Activated T-cell treated with anti-CD3 and anti-CD28 coated beads, Interleukin-2, amount 50 U/mL, for 4 hours (primary cell): ENCODE results near the gene GYS2. TPM values are rescaled to one million over a fixed set of nuclear protein-coding genes. Genes with fewer than 3 reads are reported as not detected.

Experiments used
- ATAC-seq, 2 donors: fragments of 200-7000 bp; cut with Tn5 transposase; one replicate each; pipeline ENCODE4 v1.10.0; 2021
- DNase-seq: peaks from one replicate; pipeline ENCODE4 v3.0.0-alpha.2; 2020
- H3K27me3 Mint-ChIP-seq: one replicate; pipeline ENCODE4 v1.8.0; 2021; ENCODE audit warnings: low read depth, mixed read lengths
- H3K36me3 Mint-ChIP-seq: one replicate; pipeline ENCODE4 v1.8.0; 2022; ENCODE audit warnings: mixed read lengths; ENCODE audit not compliant: insufficient read depth
- H3K4me1 Mint-ChIP-seq: one replicate; pipeline ENCODE4 v1.8.0; 2021; ENCODE audit warnings: low read depth, mixed read lengths
- H3K4me3 Mint-ChIP-seq: one replicate; pipeline ENCODE4 v1.8.0; 2021; ENCODE audit warnings: mild to moderate bottlenecking, moderate library complexity, mixed read lengths
- H3K9me3 Mint-ChIP-seq: one replicate; pipeline ENCODE4 v1.8.0; 2021; ENCODE audit warnings: mixed read lengths
- total RNA-seq, 3 donors: library from RNA; stranded (reverse); gene quantifications; one replicate each; pipeline ENCODE4 v1.2.1, GENCODE V29; 2021

The GYS2 gene
- total RNA-seq, 3 donors from 2014 or later, result 0.08 TPM; not detected in 1

DNA sequence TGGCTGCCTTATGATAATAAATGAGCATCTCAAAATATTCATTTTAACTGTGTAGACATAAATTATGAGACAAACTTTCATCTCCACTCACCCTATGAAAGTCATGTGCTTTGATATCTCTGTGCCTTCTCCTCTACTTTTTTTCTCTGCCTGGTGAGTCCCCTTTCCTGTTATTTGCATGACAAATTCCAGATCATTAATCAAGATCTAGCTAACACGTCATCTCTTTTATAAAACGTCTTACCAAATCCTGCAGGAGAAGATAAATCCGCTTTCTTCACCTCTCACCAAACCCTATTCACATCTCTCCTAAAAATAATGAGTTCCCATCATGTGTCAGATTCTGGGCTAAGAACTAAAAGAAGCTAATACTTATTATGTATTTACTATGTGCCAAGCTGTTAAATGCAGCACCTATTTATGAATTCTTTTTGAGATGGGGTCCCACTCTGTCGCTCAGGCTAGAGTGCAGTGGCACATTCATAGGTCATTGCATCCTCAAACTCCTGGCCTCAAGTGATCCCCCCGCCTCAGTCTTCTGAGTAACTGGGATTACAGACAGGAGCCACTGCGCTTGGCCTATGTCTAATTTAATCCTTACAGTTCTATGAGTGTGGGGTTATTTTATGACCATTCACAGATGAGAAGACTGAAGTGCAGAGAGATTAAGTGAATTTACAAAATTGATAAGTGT is 51.9 kb downstream of the GYS2 start:
- DNase-seq (no peak), ATAC-seq (no peak)
- H3K4me3 Mint-ChIP-seq, result no peak overlapping the region
- H3K36me3 Mint-ChIP-seq, result no peaks in the 10 kb centered on the region
- H3K9me3 Mint-ChIP-seq, result no peaks in the 10 kb centered on the region
- H3K4me1 Mint-ChIP-seq, result no peaks in the 10 kb centered on the region
- no peaks in the 10 kb centered on the region for H3K27me3 Mint-ChIP-seq

DNA sequence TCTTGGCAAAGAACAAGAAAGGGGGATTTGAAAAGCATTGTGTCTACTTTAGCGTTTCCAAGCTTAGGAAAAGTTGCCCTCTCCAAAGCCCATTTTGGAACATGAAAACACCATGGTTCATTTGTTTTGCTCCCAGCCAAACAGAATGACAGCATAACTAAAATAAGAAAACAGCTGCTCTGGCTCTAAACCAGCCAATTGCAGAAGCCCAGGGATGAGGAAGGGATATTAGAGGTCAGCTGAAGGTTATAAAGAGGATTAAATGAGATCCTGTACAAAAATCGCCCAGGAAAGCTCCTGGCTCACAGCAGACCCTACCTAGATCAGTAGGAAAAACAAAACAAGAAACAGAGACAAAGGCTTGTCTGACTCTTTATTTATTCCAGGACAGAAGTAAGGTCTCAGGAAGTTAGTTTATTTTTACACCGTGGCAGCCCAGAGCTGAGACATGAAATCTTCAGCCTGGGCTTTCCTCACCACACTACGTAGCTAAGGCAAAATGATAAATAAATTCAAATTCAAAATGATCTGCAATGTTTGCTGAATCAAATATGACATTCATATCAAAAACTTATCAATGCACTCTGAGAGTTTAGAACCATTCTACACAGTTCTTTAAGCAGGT is 52.7 kb downstream of the GYS2 start:
- H3K9me3 Mint-ChIP-seq, result no peaks in the 10 kb centered on the region

DNA sequence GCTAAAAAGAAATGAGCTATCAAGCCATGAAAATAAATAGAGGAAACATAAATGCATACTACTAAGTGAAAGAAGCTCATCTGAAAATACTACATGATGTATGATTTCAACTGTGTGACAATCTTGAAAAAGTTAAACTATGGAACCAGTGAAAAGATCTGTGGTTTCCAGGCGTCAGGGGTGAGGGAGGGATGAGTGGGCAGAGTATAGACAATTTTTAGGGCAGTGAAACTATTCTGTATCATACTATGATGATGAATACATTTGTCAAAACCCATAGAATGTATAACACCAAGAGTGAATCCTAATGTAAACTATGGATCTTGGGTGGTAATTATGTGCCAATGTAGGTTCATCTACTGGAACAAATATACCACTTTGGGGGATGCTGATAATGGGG is 57.2 kb downstream of the GYS2 start:
- Mint-ChIP-seq H3K36me3 (no peaks in the 10 kb centered on the region), H3K9me3 (no peaks in the 10 kb centered on the region), H3K4me1 (peaks cover 2% of the 10 kb centered on the region), H3K4me3 (no peak overlapping the region), H3K27me3 (no peaks in the 10 kb centered on the region)
- peak; percentile 53 to 88 for ATAC-seq
- DNase-seq, result no peak

More for the DNA sequence above, 52.7 kb downstream of the GYS2 start:
- H3K27me3 Mint-ChIP-seq, result no peaks in the 10 kb centered on the region
- no peaks in the 10 kb centered on the region for H3K36me3 Mint-ChIP-seq
- no peak overlapping the region for H3K4me3 Mint-ChIP-seq
- peaks cover 2% of the 10 kb centered on the region for H3K4me1 Mint-ChIP-seq
- ATAC-seq (no peak), DNase-seq (no peak)

DNA sequence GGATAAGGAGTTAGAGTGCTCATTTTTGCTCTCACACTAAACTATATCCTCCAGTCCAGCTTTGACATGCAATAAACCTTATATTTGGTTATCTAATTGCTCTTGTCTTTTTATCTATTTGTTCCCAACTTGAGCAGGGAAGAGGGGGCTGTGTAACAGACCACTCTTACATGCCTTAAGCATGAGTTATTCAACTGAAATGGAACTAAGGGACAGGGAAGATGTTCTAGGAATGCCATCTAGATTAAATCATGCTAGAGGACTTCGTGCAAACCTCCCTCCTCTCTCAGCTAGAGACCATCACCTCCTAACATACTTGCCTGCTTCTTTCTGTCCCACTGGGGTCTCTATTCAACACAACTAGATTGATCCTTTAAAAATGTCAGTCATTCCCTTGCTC is 57.9 kb downstream of the GYS2 start:
- Mint-ChIP-seq H3K9me3 (no peaks in the 10 kb centered on the region), H3K4me3 (no peak overlapping the region), H3K27me3 (no peaks in the 10 kb centered on the region), H3K36me3 (no peaks in the 10 kb centered on the region), H3K4me1 (peaks cover 2% of the 10 kb centered on the region)
- ATAC-seq (no peak), DNase-seq (no peak)

DNA sequence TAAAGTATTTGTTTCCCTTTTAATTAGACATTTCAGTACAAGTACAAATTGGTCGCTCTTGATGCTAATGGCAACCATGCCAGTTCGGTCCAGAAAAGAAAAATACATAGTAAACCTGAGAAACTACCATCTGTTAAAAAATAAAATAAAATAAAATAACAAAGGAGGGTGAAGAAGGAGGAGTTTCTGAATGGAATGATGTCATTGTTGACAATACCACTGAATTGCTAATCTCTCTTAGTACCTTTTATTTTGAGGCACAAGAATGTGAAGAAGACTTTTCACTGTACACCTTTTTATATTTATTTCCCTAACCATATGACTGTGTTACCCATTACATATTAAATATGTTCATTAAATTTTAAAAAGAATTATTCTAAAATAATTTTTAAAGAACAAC is 59.1 kb downstream of the GYS2 start:
- ATAC-seq (no peak), DNase-seq (no peak)
- H3K4me1 Mint-ChIP-seq, result peaks cover 2% of the 10 kb centered on the region
- no peaks in the 10 kb centered on the region for H3K9me3 Mint-ChIP-seq
- no peak overlapping the region for H3K4me3 Mint-ChIP-seq
- no peaks in the 10 kb centered on the region for H3K27me3 Mint-ChIP-seq
- H3K36me3 Mint-ChIP-seq, result no peaks in the 10 kb centered on the region

DNA sequence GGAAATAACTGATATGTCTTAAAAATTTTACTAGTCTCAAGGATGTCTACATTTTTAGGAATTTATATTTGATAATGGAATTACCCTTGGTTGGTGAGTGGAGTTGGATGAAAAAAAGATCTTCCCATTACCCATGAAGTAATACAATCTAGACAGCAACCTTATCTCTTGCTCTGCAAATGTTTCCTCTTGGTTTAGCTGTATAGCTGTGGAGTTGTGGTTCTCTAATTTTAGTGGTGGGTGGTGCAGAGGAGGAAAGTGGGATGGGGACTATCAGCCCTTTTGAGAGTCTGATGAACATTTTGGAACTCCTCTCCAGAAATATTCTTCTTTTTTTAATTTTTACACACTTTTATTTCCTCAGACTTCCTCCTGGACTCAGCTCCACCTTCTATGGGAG is 61.5 kb downstream of the GYS2 start:
- no peak for ATAC-seq
- Mint-ChIP-seq H3K36me3 (no peaks in the 10 kb centered on the region), H3K4me1 (peaks cover 2% of the 10 kb centered on the region), H3K9me3 (no peaks in the 10 kb centered on the region), H3K4me3 (no peak overlapping the region), H3K27me3 (no peaks in the 10 kb centered on the region)
- DNase-seq, result no peak

DNA sequence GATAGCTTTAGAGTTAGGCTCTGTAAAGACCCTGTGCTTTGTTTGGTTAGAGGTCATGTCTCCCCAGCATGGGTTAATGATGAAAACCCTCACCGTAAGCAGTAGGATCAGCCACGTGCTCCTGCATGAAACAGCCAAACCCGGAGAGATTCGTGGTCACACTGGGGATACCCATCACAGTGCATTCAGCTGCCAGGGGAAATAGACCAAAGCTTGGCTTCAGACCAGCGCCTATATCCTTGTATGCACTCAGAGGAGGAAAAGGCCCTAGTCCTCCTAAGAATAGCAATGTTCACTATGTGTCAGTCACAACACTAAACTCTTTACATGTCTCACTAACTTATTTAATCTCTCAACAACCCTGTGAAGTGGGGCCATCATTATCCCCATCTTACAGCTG is 62.2 kb downstream of the GYS2 start:
- DNase-seq (no peak), ATAC-seq (no peak)
- Mint-ChIP-seq H3K9me3 (no peaks in the 10 kb centered on the region), H3K36me3 (no peaks in the 10 kb centered on the region), H3K27me3 (no peaks in the 10 kb centered on the region), H3K4me1 (no peaks in the 10 kb centered on the region), H3K4me3 (no peak overlapping the region)

DNA sequence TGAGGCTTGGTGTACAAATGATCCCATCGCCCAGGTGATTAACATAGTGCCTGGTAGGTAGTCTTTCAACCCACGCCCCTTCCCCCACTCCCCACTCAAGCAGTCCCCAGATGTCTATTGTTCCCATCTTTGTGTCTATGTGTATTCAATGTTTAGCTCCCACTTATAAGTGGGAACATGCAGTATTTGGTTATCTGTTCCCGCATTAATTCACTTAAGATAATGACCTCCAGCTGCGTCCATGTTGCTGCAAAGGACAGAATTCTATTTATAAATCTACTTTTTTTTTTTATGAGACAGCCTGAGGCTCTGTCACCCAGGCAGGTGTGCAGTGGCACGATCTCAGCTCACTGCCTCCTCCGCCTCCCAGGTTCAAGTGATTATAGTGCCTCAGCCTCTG is 62.9 kb downstream of the GYS2 start:
- ATAC-seq (no peak), DNase-seq (no peak)
- Mint-ChIP-seq H3K9me3 (no peaks in the 10 kb centered on the region), H3K27me3 (no peaks in the 10 kb centered on the region), H3K4me3 (no peak overlapping the region), H3K4me1 (no peaks in the 10 kb centered on the region), H3K36me3 (no peaks in the 10 kb centered on the region)

DNA sequence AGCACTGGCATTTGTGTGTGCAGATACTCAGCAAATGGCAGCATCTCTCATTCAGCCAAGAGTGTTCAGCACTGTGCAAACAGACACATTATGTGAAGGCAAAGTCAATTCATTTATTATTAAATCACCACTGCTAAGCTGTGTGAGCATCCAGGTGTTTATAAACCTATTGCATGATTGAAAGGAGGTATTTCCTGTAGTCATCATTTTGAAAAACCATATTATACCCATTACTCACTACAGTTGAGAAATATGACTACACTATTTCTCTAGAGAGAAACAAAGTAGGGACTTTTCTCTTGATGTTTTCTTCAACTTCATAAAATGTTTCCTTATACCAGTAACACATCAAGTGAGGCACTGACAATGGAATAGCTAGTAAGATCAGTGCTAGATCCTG is 64.8 kb downstream of the GYS2 start:
- H3K4me3 Mint-ChIP-seq, result no peak overlapping the region
- H3K36me3 Mint-ChIP-seq, result no peaks in the 10 kb centered on the region
- ATAC-seq, result peak; percentile 46 to 87
- no peaks in the 10 kb centered on the region for H3K4me1 Mint-ChIP-seq
- no peaks in the 10 kb centered on the region for H3K9me3 Mint-ChIP-seq
- DNase-seq, result no peak
- H3K27me3 Mint-ChIP-seq, result no peaks in the 10 kb centered on the region

DNA sequence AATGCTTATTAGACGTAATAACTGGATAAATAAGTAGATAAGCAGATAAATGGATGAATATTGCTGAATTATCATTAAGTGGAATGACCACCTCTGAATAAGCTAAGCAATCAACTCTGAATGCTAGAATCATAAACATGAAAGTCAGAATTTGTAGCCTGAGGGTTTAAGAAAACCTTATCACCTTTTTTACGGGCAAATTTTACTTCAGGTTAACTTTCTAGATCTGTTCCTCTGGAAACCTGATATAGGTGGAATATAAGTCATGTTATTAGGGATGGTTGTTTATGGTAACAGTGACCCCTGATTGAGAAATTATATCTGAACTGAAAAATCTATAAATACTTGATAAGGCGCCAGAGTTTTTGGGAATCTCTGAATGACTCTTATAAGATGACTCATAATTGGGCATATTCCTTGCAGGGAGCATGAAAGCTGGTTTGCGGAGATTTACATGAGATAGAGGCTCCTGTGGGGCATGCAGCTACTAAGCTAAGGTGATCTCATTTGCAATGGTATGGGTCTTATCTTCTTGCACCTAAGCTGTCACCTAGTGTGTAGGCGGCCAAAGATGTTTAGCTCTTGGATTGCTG is 66.5 kb downstream of the GYS2 start:
- DNase-seq, result no peak
- no peaks in the 10 kb centered on the region for H3K27me3 Mint-ChIP-seq
- no peaks in the 10 kb centered on the region for H3K9me3 Mint-ChIP-seq
- no peaks in the 10 kb centered on the region for H3K36me3 Mint-ChIP-seq
- H3K4me3 Mint-ChIP-seq, result no peak overlapping the region
- H3K4me1 Mint-ChIP-seq, result no peaks in the 10 kb centered on the region
- no peak for ATAC-seq

DNA sequence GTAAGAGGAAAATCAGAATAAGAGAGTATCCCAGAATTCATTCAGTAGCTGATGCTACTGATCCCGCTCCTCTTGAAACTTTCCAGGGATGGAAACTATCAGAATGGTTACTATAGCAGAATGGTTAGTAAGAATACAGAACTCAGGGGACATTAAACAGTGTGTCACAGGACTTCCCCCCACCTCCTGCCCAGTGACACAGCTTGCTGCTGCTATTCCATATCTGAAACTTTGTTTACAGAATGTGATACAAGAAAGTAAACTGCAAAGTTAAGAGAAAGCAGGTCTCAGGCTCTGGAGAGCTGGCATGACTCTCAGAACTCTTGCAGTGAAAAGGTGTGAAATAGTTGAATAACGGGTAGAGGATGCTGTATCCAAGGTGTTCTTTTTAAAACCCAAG is 75.2 kb downstream of the GYS2 start:
- no peak for ATAC-seq
- Mint-ChIP-seq H3K36me3 (no peaks in the 10 kb centered on the region), H3K4me3 (no peak overlapping the region), H3K4me1 (peaks cover 11% of the 10 kb centered on the region), H3K27me3 (peaks cover 34% of the 10 kb centered on the region), H3K9me3 (peaks cover 7% of the 10 kb centered on the region)
- DNase-seq, result no peak

DNA sequence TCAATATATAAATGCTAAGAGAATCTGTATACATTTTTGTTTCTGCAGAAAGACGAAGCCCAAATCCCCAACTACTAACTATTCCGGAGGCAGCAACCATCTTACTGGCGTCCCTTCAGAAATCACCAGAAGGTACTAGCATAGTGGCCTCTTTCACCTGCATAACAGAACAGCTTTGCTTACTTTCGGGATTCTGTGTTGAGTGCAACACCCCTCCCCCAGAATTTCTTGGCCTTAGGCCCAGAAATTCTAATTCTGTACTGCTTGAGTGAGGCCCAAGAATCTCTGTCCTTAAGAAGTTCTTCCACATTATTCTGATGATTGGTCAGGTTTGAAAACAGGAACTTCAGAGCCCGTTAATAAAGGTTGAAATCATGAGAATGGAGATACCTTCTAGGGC is 75.7 kb downstream of the GYS2 start:
- DNase-seq, result no peak
- Mint-ChIP-seq H3K4me3 (peak overlapping the region; percentile 75), H3K9me3 (peaks cover 11% of the 10 kb centered on the region), H3K27me3 (peaks cover 34% of the 10 kb centered on the region), H3K36me3 (no peaks in the 10 kb centered on the region), H3K4me1 (peaks cover 11% of the 10 kb centered on the region)
- ATAC-seq, result no peak

DNA sequence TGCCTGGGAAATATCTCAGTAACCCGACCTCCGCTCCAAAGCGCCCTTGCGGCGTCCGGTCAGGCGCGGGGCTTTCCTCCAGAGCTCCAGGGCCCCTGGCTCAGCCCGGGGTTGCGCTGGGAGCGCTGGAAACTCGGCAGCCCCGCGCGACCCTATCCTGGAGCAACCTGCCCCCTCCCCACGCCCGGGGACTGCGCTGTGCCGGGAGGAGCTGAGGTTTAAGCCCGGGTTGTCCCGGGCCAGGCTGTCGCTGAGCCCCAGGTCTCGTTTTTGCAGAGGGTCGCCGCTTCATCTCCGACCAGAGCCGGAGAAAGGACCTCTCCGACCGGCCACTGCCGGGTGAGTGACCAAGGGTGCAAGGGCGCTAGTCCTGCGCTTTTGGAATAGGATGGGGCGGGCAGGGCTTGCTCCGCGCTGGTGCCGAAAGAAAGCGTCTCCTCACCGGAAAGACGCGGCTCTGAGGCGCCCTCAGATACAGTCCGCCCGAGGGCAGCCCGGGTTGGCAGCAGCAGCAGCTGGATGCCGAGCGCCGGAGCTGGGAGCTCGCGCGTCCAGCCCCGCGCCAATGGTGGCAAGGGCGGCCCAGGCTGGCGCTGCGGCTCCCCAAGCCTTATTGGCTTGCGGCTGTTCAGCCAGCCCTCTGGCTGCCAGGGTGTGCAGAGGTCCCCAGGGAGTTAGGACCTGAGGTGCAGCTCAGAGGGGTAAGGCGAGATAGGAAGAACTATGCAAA is 77.0 kb downstream of the GYS2 start:
- Mint-ChIP-seq H3K36me3 (no peaks in the 10 kb centered on the region), H3K27me3 (peaks cover 34% of the 10 kb centered on the region), H3K9me3 (peaks cover 11% of the 10 kb centered on the region), H3K4me1 (peaks cover 11% of the 10 kb centered on the region), H3K4me3 (peak overlapping the region; percentile 75)
- DNase-seq, result peak; percentile 40
- ATAC-seq, result peak; percentile 96 to 98

DNA sequence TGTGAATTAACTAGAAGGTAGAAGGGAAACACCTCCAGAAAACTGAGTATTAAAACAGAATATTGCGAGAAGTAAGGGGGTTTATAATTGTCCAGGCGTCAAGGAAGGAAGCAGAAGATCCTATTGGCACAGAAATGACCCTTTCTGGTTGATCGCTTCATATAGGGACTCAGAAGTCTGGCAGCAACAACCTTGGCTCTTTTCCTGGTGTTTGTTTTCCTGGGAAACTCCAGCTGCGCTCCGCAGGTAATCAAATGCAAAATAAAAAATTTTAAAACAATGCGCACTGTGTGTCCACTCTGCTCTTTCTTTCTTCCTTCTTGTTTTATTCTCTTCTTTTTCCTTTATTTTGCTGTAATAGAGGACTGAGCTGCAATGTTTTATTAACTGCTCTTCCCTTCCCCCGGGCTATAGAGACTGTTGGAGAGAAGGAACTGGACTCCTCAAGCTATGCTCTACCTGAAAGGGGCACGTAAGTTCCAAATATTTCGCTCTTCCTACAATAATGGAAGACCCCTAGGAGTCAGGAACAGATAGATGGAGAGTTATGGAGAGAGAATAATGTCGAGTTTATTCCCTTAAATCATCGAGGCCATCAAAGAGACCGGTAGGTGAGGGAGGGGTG is 77.8 kb downstream of the GYS2 start:
- peak overlapping the region; percentile 75 for H3K4me3 Mint-ChIP-seq

More for the DNA sequence above, 77.8 kb downstream of the GYS2 start:
- H3K36me3 Mint-ChIP-seq, result no peaks in the 10 kb centered on the region
- DNase-seq (no peak), ATAC-seq (no peak)
- H3K9me3 Mint-ChIP-seq, result peaks cover 11% of the 10 kb centered on the region
- peaks cover 31% of the 10 kb centered on the region for H3K27me3 Mint-ChIP-seq
- H3K4me1 Mint-ChIP-seq, result peaks cover 11% of the 10 kb centered on the region
